Trophoblast cell (in vitro differentiated cells and primary cell): ENCODE results near the gene LRIG1.

Experiments
- DNase-seq, 2 donors: peaks; one replicate each; pipeline ENCODE4 v3.0.0-alpha.2; 2016
- H2AFZ ChIP-seq: 2 replicates; pipeline ENCODE4 v1.6.1; 2013; ENCODE audit warnings: low read length, moderate library complexity, mild to moderate bottlenecking; ENCODE audit not compliant: insufficient read depth, poor library complexity
- H2AK5ac ChIP-seq: 2 replicates; pipeline ENCODE4 v1.6.1; 2013; ENCODE audit warnings: mild to moderate bottlenecking, low read length
- H2BK120ac ChIP-seq: 2 replicates; pipeline ENCODE4 v1.6.1; 2013; ENCODE audit warnings: low read length, mild to moderate bottlenecking, moderate library complexity; ENCODE audit not compliant: insufficient read depth, poor library complexity
- H2BK12ac ChIP-seq: 2 replicates; pipeline ENCODE4 v1.6.1; 2013; ENCODE audit warnings: mild to moderate bottlenecking, low read length, moderate library complexity
- H2BK5ac ChIP-seq: 2 replicates; pipeline ENCODE4 v1.6.1; 2013; ENCODE audit warnings: low read length, low read depth, moderate library complexity, mild to moderate bottlenecking; ENCODE audit not compliant: poor library complexity
- H3K14ac ChIP-seq: 2 replicates; pipeline ENCODE4 v1.6.1; 2013; ENCODE audit warnings: mild to moderate bottlenecking, low read length
- H3K18ac ChIP-seq: 2 replicates; pipeline ENCODE4 v1.6.1; 2013; ENCODE audit warnings: mild to moderate bottlenecking, low read length
- H3K23ac ChIP-seq: 2 replicates; pipeline ENCODE4 v1.6.1; 2013; ENCODE audit warnings: low read length
- H3K27ac ChIP-seq: 2 replicates; pipeline ENCODE4 v1.5.1; 2013; ENCODE audit warnings: low read depth, mild to moderate bottlenecking, inconsistent platforms, low read length, moderate library complexity
- H3K27me3 ChIP-seq: 2 replicates; pipeline ENCODE4 v1.6.1; 2013; ENCODE audit warnings: inconsistent platforms, mild to moderate bottlenecking, low read length, moderate library complexity; ENCODE audit not compliant: insufficient read depth
- H3K36me3 ChIP-seq, 2 experiments: 1 replicate in 1 of 2; 2 replicates in 1 of 2; pipeline ENCODE4 v1.6.1; 2013; ENCODE audit warnings: low read length in 2 of 2, mild to moderate bottlenecking in 2 of 2, moderate library complexity in 1 of 2; ENCODE audit not compliant: insufficient read depth in 2 of 2, control insufficient read depth in 1 of 2
- H3K4ac ChIP-seq: 2 replicates; pipeline ENCODE4 v1.6.1; 2013; ENCODE audit warnings: low read depth, mild to moderate bottlenecking, low read length, moderate library complexity
- H3K4me1 ChIP-seq, 2 experiments: 1 replicate in 1 of 2; 2 replicates in 1 of 2; pipeline ENCODE4 v1.6.1; 2013; ENCODE audit warnings: low read length in 2 of 2, mild to moderate bottlenecking in 2 of 2, moderate library complexity in 1 of 2; ENCODE audit not compliant: insufficient read depth in 2 of 2, control insufficient read depth in 1 of 2
- H3K4me2 ChIP-seq: 2 replicates; pipeline ENCODE4 v1.6.1; 2013; ENCODE audit warnings: inconsistent platforms, mild to moderate bottlenecking, low read length, moderate library complexity
- H3K4me3 ChIP-seq: 2 replicates; pipeline ENCODE4 v1.5.1; 2013; ENCODE audit warnings: mild to moderate bottlenecking, low read depth, low read length, inconsistent platforms
- H3K79me1 ChIP-seq: one replicate; pipeline ENCODE4 v1.6.1; 2013; ENCODE audit warnings: low read length
- H3K79me2 ChIP-seq: 2 replicates; pipeline ENCODE4 v1.6.1; 2013; ENCODE audit warnings: low read length, mild to moderate bottlenecking; ENCODE audit not compliant: control insufficient read depth, insufficient read depth, poor library complexity
- H3K9ac ChIP-seq: 2 replicates; pipeline ENCODE4 v1.6.1; 2013; ENCODE audit warnings: mild to moderate bottlenecking, low read length
- H3K9me3 ChIP-seq: 2 replicates; pipeline ENCODE4 v1.6.1; 2013; ENCODE audit warnings: low read depth, mild to moderate bottlenecking, control low read depth, inconsistent platforms, low read length; ENCODE audit not compliant: insufficient read depth
- H4K12ac ChIP-seq: 2 replicates; pipeline ENCODE4 v1.6.1; 2013; ENCODE audit warnings: low read depth, mild to moderate bottlenecking, low read length, moderate library complexity
- H4K8ac ChIP-seq: 2 replicates; pipeline ENCODE4 v1.6.1; 2013; ENCODE audit warnings: low read depth, mild to moderate bottlenecking, low read length, moderate library complexity
- H4K91ac ChIP-seq: one replicate; pipeline ENCODE4 v1.6.1; 2013; ENCODE audit warnings: low read depth, mild to moderate bottlenecking, low read length, moderate library complexity
- WGBS: extraction: QIAGEN DNeasy Blood & Tissue Kit; methylation state at CpG from one replicate; pipeline ENCODE4 v1.1.7; 2013; ENCODE audit warnings: missing lambda C conversion rate; ENCODE audit not compliant: insufficient read length, insufficient coverage; ENCODE audit errors: extremely low coverage; 5-methylcytosine and 5-hydroxymethylcytosine counted together

Gene LRIG1

GRCh38 chr3:66401157-66401550, 99.7 kb downstream of the LRIG1 start:
- no peak overlapping the region for H3K4ac ChIP-seq
- no peaks in the 10 kb centered on the region for H3K27me3 ChIP-seq
- H2BK120ac ChIP-seq, result no peak overlapping the region
- no peak overlapping the region for H2AK5ac ChIP-seq
- H3K9ac ChIP-seq, result no peak overlapping the region
- H4K91ac ChIP-seq, result no peak overlapping the region
- no peaks in the 10 kb centered on the region for H3K79me2 ChIP-seq
- no peak overlapping the region for H3K4me3 ChIP-seq
- H3K9me3 ChIP-seq, result no peaks in the 10 kb centered on the region
- H4K8ac ChIP-seq, result no peak overlapping the region
- no peak overlapping the region for H3K14ac ChIP-seq
- no peak overlapping the region for H2AFZ ChIP-seq
- no peak overlapping the region for H3K18ac ChIP-seq
- no peak overlapping the region for H2BK12ac ChIP-seq
- H3K79me1 ChIP-seq, result peaks cover 6% of the 10 kb centered on the region
- no peak overlapping the region for H4K12ac ChIP-seq
- no peak overlapping the region for H2BK5ac ChIP-seq
- no peak overlapping the region for H3K27ac ChIP-seq
- H3K36me3 ChIP-seq, result no peaks in the 10 kb centered on the region
- no peak overlapping the region for H3K4me2 ChIP-seq
- no CpG with 5 or more reads among the region's 10 CpGs for WGBS
- H3K4me1 ChIP-seq, result peaks cover 9 to 10% of the 10 kb centered on the region in 2 experiments
- no peak overlapping the region for H3K23ac ChIP-seq
- DNase-seq, result no peak

DNA sequence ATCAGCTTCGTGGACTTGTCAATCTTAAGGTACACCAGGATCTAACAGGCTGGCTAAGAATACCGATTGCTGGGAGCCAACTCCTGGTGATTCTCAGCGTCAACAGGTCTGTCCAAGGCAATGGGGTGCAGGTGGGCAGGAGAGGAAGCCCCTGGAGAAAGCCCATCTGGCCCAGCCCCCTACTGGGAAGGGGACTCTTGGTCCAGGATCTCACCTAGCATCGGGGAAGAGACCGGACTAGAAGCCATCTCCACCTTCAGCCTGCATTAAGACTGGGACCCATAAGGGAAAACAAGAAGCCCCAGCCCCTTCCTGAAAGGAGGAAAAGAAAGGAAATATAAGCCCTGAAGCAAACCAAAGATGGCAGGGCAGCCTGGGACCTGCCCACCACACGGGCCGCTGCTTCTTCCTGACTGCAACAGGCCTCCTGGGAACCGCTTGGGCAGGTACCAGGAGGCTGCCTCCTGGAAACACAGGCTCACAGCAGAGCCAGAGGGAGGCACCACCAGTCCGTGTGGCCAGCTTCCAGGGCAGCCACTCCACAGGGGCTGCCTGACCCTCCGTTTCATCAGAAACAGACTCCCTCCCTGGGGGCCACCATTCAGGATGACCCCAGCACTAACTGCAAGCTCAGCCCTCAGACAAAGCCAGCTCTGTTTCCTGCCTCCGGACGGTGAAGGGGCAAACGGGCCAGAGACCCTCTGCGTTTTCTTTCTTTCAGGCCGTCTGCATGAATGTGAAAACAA, 100.2 kb downstream of the LRIG1 start:
- Histone ChIP-seq H3K4me1 (peaks cover 7 to 8% of the 10 kb centered on the region in 2 experiments), H3K18ac (no peak overlapping the region), H3K14ac (no peak overlapping the region), H3K9me3 (no peaks in the 10 kb centered on the region), H3K23ac (no peak overlapping the region), H3K4me2 (no peak overlapping the region), H2AFZ (no peak overlapping the region), H3K79me2 (no peaks in the 10 kb centered on the region), H3K79me1 (peaks cover 6% of the 10 kb centered on the region), H4K12ac (no peak overlapping the region), H2BK120ac (no peak overlapping the region), H4K91ac (no peak overlapping the region), H3K9ac (no peak overlapping the region), H3K27ac (no peak overlapping the region), H3K36me3 (no peaks in the 10 kb centered on the region), H2BK12ac (no peak overlapping the region), H3K27me3 (no peaks in the 10 kb centered on the region), H3K4ac (no peak overlapping the region), H4K8ac (no peak overlapping the region), H2BK5ac (no peak overlapping the region), H2AK5ac (no peak overlapping the region), H3K4me3 (no peak overlapping the region)
- no CpG with 5 or more reads among the region's 15 CpGs for WGBS
- DNase-seq, result no peak

DNA sequence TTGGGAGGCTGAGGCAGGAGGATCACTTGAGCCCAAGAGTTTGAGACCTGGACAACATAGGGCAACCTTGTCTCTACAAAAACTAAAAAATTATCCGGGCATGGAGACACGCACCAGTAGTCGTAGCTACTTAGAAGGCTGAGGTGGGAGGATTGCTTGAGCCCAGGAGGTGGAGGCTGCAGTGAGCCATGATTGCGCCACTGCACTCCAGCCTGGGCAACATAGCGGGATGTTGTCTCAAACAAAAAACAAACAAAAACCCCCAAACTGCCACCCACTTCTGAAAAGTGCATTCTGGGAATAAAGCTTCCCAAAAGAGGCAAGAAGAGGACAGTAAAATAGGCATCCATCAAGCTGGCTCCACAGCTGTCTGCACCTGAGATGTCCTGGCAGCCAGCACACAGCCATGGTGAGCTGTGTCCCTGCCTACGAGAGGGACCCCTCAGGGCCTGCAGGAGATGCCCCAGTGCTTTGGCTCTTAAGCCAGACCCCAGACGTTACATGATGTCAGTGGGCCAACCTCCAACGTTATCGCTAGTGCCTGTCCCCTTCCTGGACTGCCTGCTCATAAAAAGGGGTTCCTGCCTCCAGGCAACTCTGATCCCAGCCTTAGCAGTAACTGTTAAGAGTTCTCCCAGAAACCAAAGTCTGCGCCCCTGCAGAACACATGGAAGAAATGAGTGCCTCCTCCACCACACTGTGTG, 101.1 kb downstream of the LRIG1 start:
- no peak overlapping the region for H3K18ac ChIP-seq
- H2BK5ac ChIP-seq, result no peak overlapping the region
- H3K27ac ChIP-seq, result no peak overlapping the region
- peaks cover 5 to 7% of the 10 kb centered on the region in 2 experiments for H3K4me1 ChIP-seq
- H3K4me2 ChIP-seq, result no peak overlapping the region
- no peak overlapping the region for H3K14ac ChIP-seq
- H4K8ac ChIP-seq, result no peak overlapping the region
- H4K91ac ChIP-seq, result no peak overlapping the region
- no peak overlapping the region for H2BK120ac ChIP-seq
- H3K23ac ChIP-seq, result no peak overlapping the region
- no peak overlapping the region for H2BK12ac ChIP-seq
- no peak overlapping the region for H2AFZ ChIP-seq
- peaks cover 6% of the 10 kb centered on the region for H3K79me1 ChIP-seq
- H3K4ac ChIP-seq, result no peak overlapping the region
- no peaks in the 10 kb centered on the region for H3K9me3 ChIP-seq
- H3K4me3 ChIP-seq, result no peak overlapping the region
- no peaks in the 10 kb centered on the region for H3K79me2 ChIP-seq
- H3K36me3 ChIP-seq, result no peaks in the 10 kb centered on the region
- no peak for DNase-seq
- WGBS, result no CpG with 5 or more reads among the region's 10 CpGs
- H3K27me3 ChIP-seq, result no peaks in the 10 kb centered on the region
- no peak overlapping the region for H4K12ac ChIP-seq
- no peak overlapping the region for H2AK5ac ChIP-seq
- H3K9ac ChIP-seq, result peak overlapping the region; percentile 4

GRCh38 chr3:66398228-66399025, 102.4 kb downstream of the LRIG1 start:
- Histone ChIP-seq H3K79me2 (no peaks in the 10 kb centered on the region), H2AK5ac (no peak overlapping the region), H2AFZ (no peak overlapping the region), H3K4me3 (no peak overlapping the region), H4K12ac (no peak overlapping the region), H3K14ac (no peak overlapping the region), H3K27me3 (no peaks in the 10 kb centered on the region), H2BK120ac (no peak overlapping the region), H3K79me1 (peaks cover 6% of the 10 kb centered on the region), H3K4ac (no peak overlapping the region), H3K9ac (no peak overlapping the region), H3K9me3 (no peaks in the 10 kb centered on the region), H3K36me3 (no peaks in the 10 kb centered on the region), H2BK5ac (no peak overlapping the region), H4K91ac (no peak overlapping the region), H3K4me1 (peaks cover 5 to 15% of the 10 kb centered on the region in 2 experiments), H3K4me2 (peak overlapping the region; percentile 13), H3K18ac (no peak overlapping the region), H2BK12ac (no peak overlapping the region), H3K27ac (peak overlapping the region; percentile 77), H4K8ac (no peak overlapping the region), H3K23ac (no peak overlapping the region)
- WGBS, result no CpG with 5 or more reads among the region's 9 CpGs
- DNase-seq, result peak; percentile 78 to 91
